Keratinocyte (primary cell): ENCODE measurements around the gene CTNND2. TPM values are rescaled to one million over a fixed set of nuclear protein-coding genes. Genes with fewer than 3 reads are reported as not detected.

Source experiments
- DNase-seq: peaks from one replicate; pipeline ENCODE4 v3.0.0-alpha.2; 2011; ENCODE audit warnings: low read depth, missing footprints, low spot score
- FAIRE-seq: peaks from 2 replicates; lab custom pipeline; 2011; peaks lifted over from hg19 to GRCh38; lab: Jason Lieb, UNC
- H2AFZ ChIP-seq: 2 replicates; pipeline ENCODE4 v1.6.0; 2012; ENCODE audit warnings: low read length, control low read depth, inconsistent platforms; ENCODE audit not compliant: control insufficient read depth
- H3K27ac ChIP-seq: 2 replicates; pipeline ENCODE4 v1.5.1; 2011; ENCODE audit warnings: low read length; ENCODE audit not compliant: control insufficient read depth, insufficient read depth
- H3K27me3 ChIP-seq: 3 replicates; pipeline ENCODE4 v1.6.0; 2011; ENCODE audit warnings: low read length; ENCODE audit not compliant: control insufficient read depth, insufficient read depth; ENCODE audit errors: extremely low read depth
- H3K36me3 ChIP-seq, 2 experiments: 2 replicates in 1 of 2; 3 replicates in 1 of 2; pipeline ENCODE4 v1.5.1; 2011; ENCODE audit warnings: low read length in 2 of 2, mild to moderate bottlenecking in 1 of 2; ENCODE audit not compliant: control insufficient read depth in 2 of 2, insufficient read depth in 2 of 2; ENCODE audit errors: extremely low read depth in 1 of 2
- H3K4me1 ChIP-seq: 3 replicates; pipeline ENCODE4 v1.5.1; 2011; ENCODE audit warnings: low read length; ENCODE audit not compliant: control insufficient read depth, insufficient read depth; ENCODE audit errors: extremely low read depth
- H3K4me2 ChIP-seq: 3 replicates; pipeline ENCODE4 v1.6.0; 2011; ENCODE audit warnings: low read depth, low read length; ENCODE audit not compliant: control insufficient read depth, insufficient read depth; ENCODE audit errors: extremely low read depth
- H3K4me3 ChIP-seq, 3 experiments: fragments of 200-600 bp in 1 of 3; sonication (generic) in 1 of 3; 2 replicates in 2 of 3; 3 replicates in 1 of 3; pipeline ENCODE4 v1.5.1; 2011 to 2016; ENCODE audit warnings: low read length in 3 of 3, mild to moderate bottlenecking in 3 of 3, control low read depth in 2 of 3, inconsistent platforms in 1 of 3, low read depth in 1 of 3, mixed read lengths in 1 of 3, mixed run types in 1 of 3, moderate library complexity in 1 of 3; ENCODE audit not compliant: control insufficient read depth in 2 of 3, insufficient read depth in 2 of 3; ENCODE audit errors: extremely low read depth in 1 of 3
- H3K79me2 ChIP-seq: 2 replicates; pipeline ENCODE4 v1.6.0; 2012; ENCODE audit warnings: low read length; ENCODE audit not compliant: control insufficient read depth, insufficient read depth
- H3K9ac ChIP-seq: 3 replicates; pipeline ENCODE4 v1.6.0; 2011; ENCODE audit warnings: low read length; ENCODE audit not compliant: control insufficient read depth, insufficient read depth; ENCODE audit errors: extremely low read depth
- H3K9me1 ChIP-seq: 3 replicates; pipeline ENCODE4 v1.6.0; 2011; ENCODE audit warnings: low read length; ENCODE audit not compliant: control insufficient read depth, insufficient read depth; ENCODE audit errors: extremely low read depth
- H3K9me3 ChIP-seq: 2 replicates; pipeline ENCODE4 v1.5.1; 2012; ENCODE audit warnings: low read depth, low read length; ENCODE audit not compliant: control insufficient read depth
- H4K20me1 ChIP-seq: 3 replicates; pipeline ENCODE4 v1.6.0; 2011; ENCODE audit warnings: low read length; ENCODE audit not compliant: control insufficient read depth, insufficient read depth; ENCODE audit errors: extremely low read depth
- CTCF ChIP-seq, 3 experiments: IDR thresholded peaks in 1 of 3; conservative IDR thresholded peaks in 1 of 3; optimal IDR thresholded peaks in 1 of 3; 2 replicates in 2 of 3; 3 replicates in 1 of 3; pipeline versions ENCODE3 to v1.5.1; 2011; ENCODE audit warnings: low read length in 3 of 3, mild to moderate bottlenecking in 3 of 3, moderate library complexity in 2 of 3, control low read depth in 1 of 3, inconsistent platforms in 1 of 3; ENCODE audit not compliant: insufficient read depth in 2 of 3; ENCODE audit errors: extremely low read depth in 1 of 3
- EZH2 ChIP-seq: IDR thresholded peaks from one replicate; pipeline ENCODE4 v1.6.1; 2012; ENCODE audit warnings: inconsistent platforms, mild to moderate bottlenecking, low read length, moderate library complexity
- dilution Hi-C: fragments of 300-500 bp; cut with MboI; formaldehyde crosslinking; loops from one replicate; pipeline ENCODE4 v1.7.0; 2020; ENCODE audit warnings: low sequenced_read_pairs; ENCODE audit not compliant: extremely low pct_ligation_motif_present
- polyA plus RNA-seq, 5 experiments: library from polyadenylated mRNA; depleted of rRNA in 3 of 5; stranded (reverse) in 3 of 5; stranded (forward) in 1 of 5; unstranded in 1 of 5; fragments of >200 nt; gene quantifications; 1 replicate in 1 of 5; 2 replicates in 3 of 5; 3 replicates in 1 of 5; pipeline versions ENCODE4 v1.2.1 to v1.2.3, GENCODE V29; 2011 to 2012; ENCODE audit warnings: missing spikeins in 2 of 5, low read depth in 1 of 5, low replicate concordance in 1 of 5

Gene CTNND2
- polyA plus RNA-seq, 1 donor (not counting 4 experiments of a cell fraction or from before 2014, with no cell fraction given): not detected

GRCh38 chr5:11289733-11290132 lies 614.5 kb downstream of the CTNND2 start:
- TF ChIP-seq EZH2: no peak
- no peak for TF ChIP-seq CTCF (optimal IDR thresholded peaks at IDR 0.05 in 1 of 3, IDR thresholded peaks at IDR 0.05 in 1 of 3, conservative IDR thresholded peaks at IDR 0.05 in 1 of 3; ENCODE audit: extremely low read depth in 1 of 3, insufficient read depth in 2 of 3, low read length in 3 of 3)
- Histone ChIP-seq H3K4me3 (no peak overlapping the region), H3K79me2 (no peaks in the 10 kb centered on the region), H3K36me3 (no peaks in the 10 kb centered on the region), H3K9ac (no peak overlapping the region), H4K20me1 (no peaks in the 10 kb centered on the region), H3K4me2 (no peak overlapping the region), H3K27me3 (no peaks in the 10 kb centered on the region), H3K27ac (no peak overlapping the region), H3K9me1 (no peaks in the 10 kb centered on the region), H2AFZ (no peak overlapping the region), H3K9me3 (no peaks in the 10 kb centered on the region), H3K4me1 (no peaks in the 10 kb centered on the region)
- no peak for DNase-seq
- FAIRE-seq: no peak
- dilution Hi-C loops: no loop called here

- H2AFZ ChIP-seq: no peak overlapping the region
- FAIRE-seq (no peak), DNase-seq (no peak)
- no peaks in the 10 kb centered on the region for H3K36me3 ChIP-seq
- H3K4me3 ChIP-seq: no peak overlapping the region
- H3K79me2 ChIP-seq: no peaks in the 10 kb centered on the region
- H4K20me1 ChIP-seq: no peaks in the 10 kb centered on the region
- TF ChIP-seq EZH2: no peak
- TF ChIP-seq CTCF (optimal IDR thresholded peaks at IDR 0.05 in 1 of 3, IDR thresholded peaks at IDR 0.05 in 1 of 3, conservative IDR thresholded peaks at IDR 0.05 in 1 of 3; ENCODE audit: extremely low read depth in 1 of 3, insufficient read depth in 2 of 3, low read length in 3 of 3): no peak
- H3K9me3 ChIP-seq: no peaks in the 10 kb centered on the region
- H3K27me3 ChIP-seq: no peaks in the 10 kb centered on the region
- no peak overlapping the region for H3K27ac ChIP-seq
- dilution Hi-C loops: no loop called here
- H3K9ac ChIP-seq: no peak overlapping the region
- no peaks in the 10 kb centered on the region for H3K9me1 ChIP-seq
- no peaks in the 10 kb centered on the region for H3K4me1 ChIP-seq
- no peak overlapping the region for H3K4me2 ChIP-seq
Observed at GRCh38 chr5:11289208-11289607, 615.0 kb downstream of the CTNND2 start.
